GM23338 (cell line): ENCODE results near the gene PLA2G1B.

Experiments used
- CREB1 ChIP-seq: fragments of 250-450 bp; sonication (Bioruptor Pico); IDR thresholded peaks from 2 replicates; pipeline ENCODE4 v1.5.0; 2020; ENCODE audit warnings: low read depth, mild to moderate bottlenecking, moderate library complexity
- EZH2 ChIP-seq: fragments of 200-600 bp; sonication (generic); IDR thresholded peaks from one replicate; pipeline ENCODE4 v1.8.0; 2017; ENCODE audit warnings: antibody characterized with exemption, mild to moderate bottlenecking, low read depth; ENCODE audit not compliant: unreplicated experiment
- EZH2phosphoT487 ChIP-seq: fragments of 200-600 bp; sonication (generic); IDR thresholded peaks from one replicate; pipeline ENCODE4 v1.8.1; 2018; ENCODE audit warnings: antibody characterized with exemption; ENCODE audit not compliant: unreplicated experiment
- JUNB ChIP-seq: IDR thresholded peaks from one replicate; pipeline ENCODE4 v1.6.1; 2016; ENCODE audit warnings: antibody characterized with exemption; ENCODE audit not compliant: unreplicated experiment
- NANOG ChIP-seq: IDR thresholded peaks from 2 replicates; pipeline ENCODE4 v1.6.1; 2016; ENCODE audit warnings: antibody characterized with exemption, borderline replicate concordance
- POLR2AphosphoS5 ChIP-seq: IDR thresholded peaks from 2 replicates; pipeline ENCODE4 v1.6.1; 2016; ENCODE audit warnings: antibody characterized with exemption, low read depth
- STAT1 ChIP-seq: IDR thresholded peaks from one replicate; pipeline ENCODE4 v1.6.1; 2016; ENCODE audit warnings: antibody characterized with exemption; ENCODE audit not compliant: unreplicated experiment
- ZNF114 ChIP-seq: fragments of 250-450 bp; sonication (Bioruptor Pico); IDR thresholded peaks from 2 replicates; pipeline ENCODE4 v1.5.0; 2020; ENCODE audit warnings: mild to moderate bottlenecking, moderate library complexity
- TF ChIP-seq, protein P1 (sequence below), 2 experiments: fragments of 200-600 bp in 1 of 2; sonication (generic) in 1 of 2; conservative IDR thresholded peaks; 2 replicates each; pipeline versions ENCODE4 v1.5.1 to v1.6.1; 2016 to 2017; ENCODE audit warnings: antibody characterized with exemption in 2 of 2, low read depth in 2 of 2, mild to moderate bottlenecking in 2 of 2, moderate library complexity in 1 of 2
- TF ChIP-seq, protein P2 (sequence below): IDR thresholded peaks from one replicate; pipeline ENCODE4 v1.6.1; 2018; ENCODE audit warnings: antibody characterized with exemption; ENCODE audit not compliant: unreplicated experiment
- TF ChIP-seq, protein P3 (sequence below): IDR thresholded peaks from 2 replicates; pipeline ENCODE4 v1.6.1; 2016; ENCODE audit warnings: antibody characterized with exemption

DNA sequence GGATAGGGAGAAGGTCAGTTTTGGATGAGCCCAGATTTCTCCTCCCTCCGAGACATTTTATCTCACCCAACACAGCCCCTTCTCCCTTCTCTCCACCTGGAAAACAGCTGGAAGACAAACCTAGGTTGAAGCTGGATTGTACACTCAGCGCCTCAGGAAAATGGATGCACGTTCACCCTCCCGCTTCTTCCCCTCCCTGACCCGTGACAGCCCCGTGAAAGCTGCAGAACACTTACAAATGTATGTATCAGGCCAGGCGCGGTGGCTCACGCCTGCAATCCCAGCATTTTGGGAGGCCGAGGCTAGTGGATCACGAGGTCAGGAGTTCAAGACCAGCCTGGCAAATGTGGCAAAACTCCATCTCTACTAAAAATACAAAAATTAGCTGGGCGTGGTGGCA lies 40.1 kb downstream of the PLA2G1B start:
- TF ChIP-seq POLR2AphosphoS5: no peak
- TF ChIP-seq, protein P1, sequence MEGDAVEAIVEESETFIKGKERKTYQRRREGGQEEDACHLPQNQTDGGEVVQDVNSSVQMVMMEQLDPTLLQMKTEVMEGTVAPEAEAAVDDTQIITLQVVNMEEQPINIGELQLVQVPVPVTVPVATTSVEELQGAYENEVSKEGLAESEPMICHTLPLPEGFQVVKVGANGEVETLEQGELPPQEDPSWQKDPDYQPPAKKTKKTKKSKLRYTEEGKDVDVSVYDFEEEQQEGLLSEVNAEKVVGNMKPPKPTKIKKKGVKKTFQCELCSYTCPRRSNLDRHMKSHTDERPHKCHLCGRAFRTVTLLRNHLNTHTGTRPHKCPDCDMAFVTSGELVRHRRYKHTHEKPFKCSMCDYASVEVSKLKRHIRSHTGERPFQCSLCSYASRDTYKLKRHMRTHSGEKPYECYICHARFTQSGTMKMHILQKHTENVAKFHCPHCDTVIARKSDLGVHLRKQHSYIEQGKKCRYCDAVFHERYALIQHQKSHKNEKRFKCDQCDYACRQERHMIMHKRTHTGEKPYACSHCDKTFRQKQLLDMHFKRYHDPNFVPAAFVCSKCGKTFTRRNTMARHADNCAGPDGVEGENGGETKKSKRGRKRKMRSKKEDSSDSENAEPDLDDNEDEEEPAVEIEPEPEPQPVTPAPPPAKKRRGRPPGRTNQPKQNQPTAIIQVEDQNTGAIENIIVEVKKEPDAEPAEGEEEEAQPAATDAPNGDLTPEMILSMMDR (conservative IDR thresholded peaks at IDR 0.05; ENCODE audit: low read depth in 2 of 2): no peak
- TF ChIP-seq EZH2phosphoT487: no peak
- TF ChIP-seq, protein P2, sequence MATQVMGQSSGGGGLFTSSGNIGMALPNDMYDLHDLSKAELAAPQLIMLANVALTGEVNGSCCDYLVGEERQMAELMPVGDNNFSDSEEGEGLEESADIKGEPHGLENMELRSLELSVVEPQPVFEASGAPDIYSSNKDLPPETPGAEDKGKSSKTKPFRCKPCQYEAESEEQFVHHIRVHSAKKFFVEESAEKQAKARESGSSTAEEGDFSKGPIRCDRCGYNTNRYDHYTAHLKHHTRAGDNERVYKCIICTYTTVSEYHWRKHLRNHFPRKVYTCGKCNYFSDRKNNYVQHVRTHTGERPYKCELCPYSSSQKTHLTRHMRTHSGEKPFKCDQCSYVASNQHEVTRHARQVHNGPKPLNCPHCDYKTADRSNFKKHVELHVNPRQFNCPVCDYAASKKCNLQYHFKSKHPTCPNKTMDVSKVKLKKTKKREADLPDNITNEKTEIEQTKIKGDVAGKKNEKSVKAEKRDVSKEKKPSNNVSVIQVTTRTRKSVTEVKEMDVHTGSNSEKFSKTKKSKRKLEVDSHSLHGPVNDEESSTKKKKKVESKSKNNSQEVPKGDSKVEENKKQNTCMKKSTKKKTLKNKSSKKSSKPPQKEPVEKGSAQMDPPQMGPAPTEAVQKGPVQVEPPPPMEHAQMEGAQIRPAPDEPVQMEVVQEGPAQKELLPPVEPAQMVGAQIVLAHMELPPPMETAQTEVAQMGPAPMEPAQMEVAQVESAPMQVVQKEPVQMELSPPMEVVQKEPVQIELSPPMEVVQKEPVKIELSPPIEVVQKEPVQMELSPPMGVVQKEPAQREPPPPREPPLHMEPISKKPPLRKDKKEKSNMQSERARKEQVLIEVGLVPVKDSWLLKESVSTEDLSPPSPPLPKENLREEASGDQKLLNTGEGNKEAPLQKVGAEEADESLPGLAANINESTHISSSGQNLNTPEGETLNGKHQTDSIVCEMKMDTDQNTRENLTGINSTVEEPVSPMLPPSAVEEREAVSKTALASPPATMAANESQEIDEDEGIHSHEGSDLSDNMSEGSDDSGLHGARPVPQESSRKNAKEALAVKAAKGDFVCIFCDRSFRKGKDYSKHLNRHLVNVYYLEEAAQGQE: no peak
- TF ChIP-seq EZH2: no peak
- TF ChIP-seq ZNF114: no peak
- TF ChIP-seq NANOG: no peak
- TF ChIP-seq, protein P3, sequence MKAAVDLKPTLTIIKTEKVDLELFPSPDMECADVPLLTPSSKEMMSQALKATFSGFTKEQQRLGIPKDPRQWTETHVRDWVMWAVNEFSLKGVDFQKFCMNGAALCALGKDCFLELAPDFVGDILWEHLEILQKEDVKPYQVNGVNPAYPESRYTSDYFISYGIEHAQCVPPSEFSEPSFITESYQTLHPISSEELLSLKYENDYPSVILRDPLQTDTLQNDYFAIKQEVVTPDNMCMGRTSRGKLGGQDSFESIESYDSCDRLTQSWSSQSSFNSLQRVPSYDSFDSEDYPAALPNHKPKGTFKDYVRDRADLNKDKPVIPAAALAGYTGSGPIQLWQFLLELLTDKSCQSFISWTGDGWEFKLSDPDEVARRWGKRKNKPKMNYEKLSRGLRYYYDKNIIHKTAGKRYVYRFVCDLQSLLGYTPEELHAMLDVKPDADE: no peak
- no peak for TF ChIP-seq CREB1
- no peak for TF ChIP-seq STAT1
- TF ChIP-seq JUNB: no peak
